NCI-H2227 (cell line): ENCODE results near the gene RSL1D1.
A peak's percentile ranks its signal among the peaks of the same experiment; 100 is the strongest.
"Not testable (repeated sequence)": the region's sequence is repeated elsewhere in the genome, so short reads cannot be mapped to it uniquely, and the experiment has no call there.

Source experiments
- DNase-seq: peaks from one replicate; lab custom pipeline; 2025; ENCODE audit not compliant: unreplicated experiment; lab: John Stamatoyannopoulos, UW

RSL1D1 gene

GRCh38 chr16:11844499-11844898, 6.8 kb downstream of the RSL1D1 start:
- DNase-seq, result no peak

- DNase-seq, result no peak
Observed at GRCh38 chr16:11843861-11844260, 7.5 kb downstream of the RSL1D1 start.

GRCh38 chr16:11843206-11843605, 8.1 kb downstream of the RSL1D1 start:
- DNase-seq, result no peak

GRCh38 chr16:11841026-11841425, 10.3 kb downstream of the RSL1D1 start:
- DNase-seq, result no peak

GRCh38 chr16:11836650-11837244, 14.6 kb downstream of the RSL1D1 start:
- DNase-seq, result no peak

- peak; percentile 66 for DNase-seq
Observed at GRCh38 chr16:11835891-11836649, 15.3 kb downstream of the RSL1D1 start.

- no peak for DNase-seq
Observed at GRCh38 chr16:11835309-11835708, 16.0 kb downstream of the RSL1D1 start.

GRCh38 chr16:11833951-11834695, 17.2 kb downstream of the RSL1D1 start:
- no peak for DNase-seq

- DNase-seq, result no peak
Observed at GRCh38 chr16:11828696-11829095, 22.6 kb downstream of the RSL1D1 start.

GRCh38 chr16:11825520-11826165, 25.7 kb downstream of the RSL1D1 start:
- not testable (repeated sequence) for DNase-seq

- DNase-seq, result peak; percentile 38
Observed at GRCh38 chr16:11824362-11824761, 27.0 kb downstream of the RSL1D1 start.

GRCh38 chr16:11823645-11824044, 27.7 kb downstream of the RSL1D1 start:
- not testable (repeated sequence) for DNase-seq

GRCh38 chr16:11819798-11820197, 31.5 kb downstream of the RSL1D1 start:
- DNase-seq, result no peak

GRCh38 chr16:11818970-11819369, 32.4 kb downstream of the RSL1D1 start:
- not testable (repeated sequence) for DNase-seq

GRCh38 chr16:11816123-11816522, 35.2 kb downstream of the RSL1D1 start:
- no peak for DNase-seq

GRCh38 chr16:11814800-11815199, 36.5 kb downstream of the RSL1D1 start:
- not testable (repeated sequence) for DNase-seq

- DNase-seq, result no peak
Observed at GRCh38 chr16:11806721-11807120, 44.6 kb downstream of the RSL1D1 start.

GRCh38 chr16:11805556-11805955, 45.8 kb downstream of the RSL1D1 start:
- DNase-seq, result no peak

- no peak for DNase-seq
Observed at GRCh38 chr16:11801481-11802021, 49.8 kb downstream of the RSL1D1 start.

GRCh38 chr16:11800382-11800718, 51.0 kb downstream of the RSL1D1 start:
- DNase-seq, result no peak
